SK-N-SH treated with all-trans-retinoic acid at 6 μM for 48 hours (cell line): ENCODE data around the gene RPGRIP1L.

Experiments
- ATAC-seq: fragments of 200-7000 bp; cut with Tn5 transposase; 3 replicates; pipeline ENCODE4 v1.9.1; 2020; ENCODE audit warnings: mild to moderate bottlenecking, moderate library complexity
- ARNTL ChIP-seq: fragments of 450-650 bp; formaldehyde crosslinking; IDR thresholded peaks from 2 replicates; pipeline ENCODE4 v1.5.0; 2020; ENCODE audit warnings: low read depth, mild to moderate bottlenecking, moderate library complexity, borderline replicate concordance
- BACH2 ChIP-seq: fragments of 250-450 bp; sonication (Bioruptor Pico); IDR thresholded peaks from 2 replicates; pipeline ENCODE4 v1.9.0; 2021; ENCODE audit warnings: mild to moderate bottlenecking, borderline replicate concordance
- CSDC2 ChIP-seq: fragments of 250-450 bp; sonication (Bioruptor Pico); IDR thresholded peaks from 2 replicates; pipeline ENCODE4 v1.5.0; 2020; ENCODE audit warnings: mild to moderate bottlenecking, moderate library complexity
- ESRRG ChIP-seq: fragments of 250-450 bp; sonication (Bioruptor Pico); IDR thresholded peaks from 2 replicates; pipeline ENCODE4 v1.6.1; 2021; ENCODE audit warnings: mild to moderate bottlenecking
- GLIS3 ChIP-seq: fragments of 250-450 bp; sonication (Bioruptor Pico); IDR thresholded peaks from 2 replicates; pipeline ENCODE4 v1.5.0; 2020; ENCODE audit warnings: mild to moderate bottlenecking, moderate library complexity
- ISL1 ChIP-seq: fragments of 250-450 bp; sonication (Bioruptor Pico); IDR thresholded peaks from 2 replicates; pipeline ENCODE4 v2.1.2; 2022; ENCODE audit warnings: mild to moderate bottlenecking, moderate library complexity
- PPARA ChIP-seq: fragments of 250-450 bp; sonication (Bioruptor Pico); IDR thresholded peaks from 2 replicates; pipeline ENCODE4 v1.5.0; 2020; ENCODE audit warnings: mild to moderate bottlenecking, borderline replicate concordance
- RARB ChIP-seq: fragments of 250-450 bp; sonication (Bioruptor Pico); IDR thresholded peaks from 2 replicates; pipeline ENCODE4 v1.8.0; 2021; ENCODE audit warnings: mild to moderate bottlenecking, moderate library complexity
- SNAI2 ChIP-seq: fragments of 250-450 bp; sonication (Bioruptor Pico); IDR thresholded peaks from 2 replicates; pipeline ENCODE4 v1.5.0; 2020; ENCODE audit warnings: mild to moderate bottlenecking, moderate library complexity
- TCF4 ChIP-seq: fragments of 250-450 bp; sonication (Bioruptor Pico); IDR thresholded peaks from 2 replicates; pipeline ENCODE4 v1.8.0; 2021; ENCODE audit warnings: mild to moderate bottlenecking, moderate library complexity, borderline replicate concordance
- TOX ChIP-seq: fragments of 250-450 bp; sonication (Bioruptor Pico); IDR thresholded peaks from 2 replicates; pipeline ENCODE4 v1.8.0; 2021; ENCODE audit warnings: mild to moderate bottlenecking, moderate library complexity, borderline replicate concordance
- ZFP3 ChIP-seq: fragments of 250-450 bp; sonication (Bioruptor Pico); IDR thresholded peaks from 2 replicates; pipeline ENCODE4 v1.5.0; 2020; ENCODE audit warnings: mild to moderate bottlenecking, moderate library complexity
- ZFP30 ChIP-seq: fragments of 450-650 bp; formaldehyde crosslinking; IDR thresholded peaks from 2 replicates; pipeline ENCODE4 v1.5.0; 2022; ENCODE audit warnings: mild to moderate bottlenecking, moderate library complexity
- ZNF565 ChIP-seq: fragments of 450-650 bp; formaldehyde crosslinking; conservative IDR thresholded peaks from 2 replicates; pipeline ENCODE4 v1.5.0; 2020; ENCODE audit warnings: low read depth, mild to moderate bottlenecking, moderate library complexity
- ZNF70 ChIP-seq: fragments of 450-650 bp; formaldehyde crosslinking; IDR thresholded peaks from 2 replicates; pipeline ENCODE4 v1.5.0; 2020; ENCODE audit warnings: mild to moderate bottlenecking, moderate library complexity
- ZNF8 ChIP-seq: fragments of 450-650 bp; formaldehyde crosslinking; IDR thresholded peaks from 2 replicates; pipeline ENCODE4 v1.5.0; 2020; ENCODE audit warnings: mild to moderate bottlenecking, moderate library complexity
- TF ChIP-seq, protein P1 (sequence below): fragments of 250-450 bp; sonication (Bioruptor Pico); IDR thresholded peaks from 2 replicates; pipeline ENCODE4 v1.8.0; 2020; ENCODE audit warnings: mild to moderate bottlenecking, moderate library complexity, borderline replicate concordance
- TF ChIP-seq, protein P2 (sequence below): fragments of 250-450 bp; sonication (Bioruptor Pico); IDR thresholded peaks from 2 replicates; pipeline ENCODE4 v1.5.0; 2020; ENCODE audit warnings: mild to moderate bottlenecking, moderate library complexity
- TF ChIP-seq, protein P3 (sequence below): fragments of 250-450 bp; sonication (Bioruptor Pico); IDR thresholded peaks from 2 replicates; pipeline ENCODE4 v1.5.1; 2021; ENCODE audit warnings: mild to moderate bottlenecking, moderate library complexity
- TF ChIP-seq, protein P4 (sequence below): fragments of 250-450 bp; sonication (Bioruptor Pico); IDR thresholded peaks from 2 replicates; pipeline ENCODE4 v1.5.1; 2020; ENCODE audit warnings: low read depth, mild to moderate bottlenecking, moderate library complexity

Gene RPGRIP1L

DNA sequence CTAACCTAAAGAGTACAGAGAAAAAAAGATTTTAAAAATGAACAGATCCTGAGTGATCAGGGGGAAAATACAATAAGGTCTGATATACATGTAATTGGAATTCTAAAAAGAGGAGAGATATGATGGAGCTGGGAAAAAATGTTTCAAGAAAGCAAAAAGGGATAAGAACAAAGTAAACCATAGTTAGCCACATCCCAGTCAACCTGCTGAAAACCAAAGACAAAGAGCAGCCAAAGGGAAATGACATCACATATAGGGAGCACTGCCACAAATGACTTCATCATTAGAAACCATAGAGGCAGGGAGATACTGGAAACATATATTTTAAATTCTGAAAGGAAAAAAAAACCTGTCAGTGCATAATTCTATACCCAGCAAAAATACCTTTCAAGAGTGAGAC is 131.9 kb downstream of the RPGRIP1L start:
- TF ChIP-seq CSDC2 (CRISPR knock-in tag) (no peak), ESRRG (no peak), ARNTL (CRISPR knock-in tag) (no peak), BACH2 (CRISPR knock-in tag) (no peak), ZFP3 (CRISPR knock-in tag) (no peak), ZNF565 (CRISPR knock-in tag) (no peak), GLIS3 (CRISPR knock-in tag) (no peak), TCF4 (CRISPR knock-in tag) (no peak), ISL1 (CRISPR knock-in tag) (no peak)
- TF ChIP-seq, protein P1, sequence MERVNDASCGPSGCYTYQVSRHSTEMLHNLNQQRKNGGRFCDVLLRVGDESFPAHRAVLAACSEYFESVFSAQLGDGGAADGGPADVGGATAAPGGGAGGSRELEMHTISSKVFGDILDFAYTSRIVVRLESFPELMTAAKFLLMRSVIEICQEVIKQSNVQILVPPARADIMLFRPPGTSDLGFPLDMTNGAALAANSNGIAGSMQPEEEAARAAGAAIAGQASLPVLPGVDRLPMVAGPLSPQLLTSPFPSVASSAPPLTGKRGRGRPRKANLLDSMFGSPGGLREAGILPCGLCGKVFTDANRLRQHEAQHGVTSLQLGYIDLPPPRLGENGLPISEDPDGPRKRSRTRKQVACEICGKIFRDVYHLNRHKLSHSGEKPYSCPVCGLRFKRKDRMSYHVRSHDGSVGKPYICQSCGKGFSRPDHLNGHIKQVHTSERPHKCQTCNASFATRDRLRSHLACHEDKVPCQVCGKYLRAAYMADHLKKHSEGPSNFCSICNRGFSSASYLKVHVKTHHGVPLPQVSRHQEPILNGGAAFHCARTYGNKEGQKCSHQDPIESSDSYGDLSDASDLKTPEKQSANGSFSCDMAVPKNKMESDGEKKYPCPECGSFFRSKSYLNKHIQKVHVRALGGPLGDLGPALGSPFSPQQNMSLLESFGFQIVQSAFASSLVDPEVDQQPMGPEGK (CRISPR knock-in tag), result no peak
- TF ChIP-seq, protein P2, sequence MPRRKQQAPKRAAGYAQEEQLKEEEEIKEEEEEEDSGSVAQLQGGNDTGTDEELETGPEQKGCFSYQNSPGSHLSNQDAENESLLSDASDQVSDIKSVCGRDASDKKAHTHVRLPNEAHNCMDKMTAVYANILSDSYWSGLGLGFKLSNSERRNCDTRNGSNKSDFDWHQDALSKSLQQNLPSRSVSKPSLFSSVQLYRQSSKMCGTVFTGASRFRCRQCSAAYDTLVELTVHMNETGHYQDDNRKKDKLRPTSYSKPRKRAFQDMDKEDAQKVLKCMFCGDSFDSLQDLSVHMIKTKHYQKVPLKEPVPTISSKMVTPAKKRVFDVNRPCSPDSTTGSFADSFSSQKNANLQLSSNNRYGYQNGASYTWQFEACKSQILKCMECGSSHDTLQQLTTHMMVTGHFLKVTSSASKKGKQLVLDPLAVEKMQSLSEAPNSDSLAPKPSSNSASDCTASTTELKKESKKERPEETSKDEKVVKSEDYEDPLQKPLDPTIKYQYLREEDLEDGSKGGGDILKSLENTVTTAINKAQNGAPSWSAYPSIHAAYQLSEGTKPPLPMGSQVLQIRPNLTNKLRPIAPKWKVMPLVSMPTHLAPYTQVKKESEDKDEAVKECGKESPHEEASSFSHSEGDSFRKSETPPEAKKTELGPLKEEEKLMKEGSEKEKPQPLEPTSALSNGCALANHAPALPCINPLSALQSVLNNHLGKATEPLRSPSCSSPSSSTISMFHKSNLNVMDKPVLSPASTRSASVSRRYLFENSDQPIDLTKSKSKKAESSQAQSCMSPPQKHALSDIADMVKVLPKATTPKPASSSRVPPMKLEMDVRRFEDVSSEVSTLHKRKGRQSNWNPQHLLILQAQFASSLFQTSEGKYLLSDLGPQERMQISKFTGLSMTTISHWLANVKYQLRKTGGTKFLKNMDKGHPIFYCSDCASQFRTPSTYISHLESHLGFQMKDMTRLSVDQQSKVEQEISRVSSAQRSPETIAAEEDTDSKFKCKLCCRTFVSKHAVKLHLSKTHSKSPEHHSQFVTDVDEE (CRISPR knock-in tag), result no peak

DNA sequence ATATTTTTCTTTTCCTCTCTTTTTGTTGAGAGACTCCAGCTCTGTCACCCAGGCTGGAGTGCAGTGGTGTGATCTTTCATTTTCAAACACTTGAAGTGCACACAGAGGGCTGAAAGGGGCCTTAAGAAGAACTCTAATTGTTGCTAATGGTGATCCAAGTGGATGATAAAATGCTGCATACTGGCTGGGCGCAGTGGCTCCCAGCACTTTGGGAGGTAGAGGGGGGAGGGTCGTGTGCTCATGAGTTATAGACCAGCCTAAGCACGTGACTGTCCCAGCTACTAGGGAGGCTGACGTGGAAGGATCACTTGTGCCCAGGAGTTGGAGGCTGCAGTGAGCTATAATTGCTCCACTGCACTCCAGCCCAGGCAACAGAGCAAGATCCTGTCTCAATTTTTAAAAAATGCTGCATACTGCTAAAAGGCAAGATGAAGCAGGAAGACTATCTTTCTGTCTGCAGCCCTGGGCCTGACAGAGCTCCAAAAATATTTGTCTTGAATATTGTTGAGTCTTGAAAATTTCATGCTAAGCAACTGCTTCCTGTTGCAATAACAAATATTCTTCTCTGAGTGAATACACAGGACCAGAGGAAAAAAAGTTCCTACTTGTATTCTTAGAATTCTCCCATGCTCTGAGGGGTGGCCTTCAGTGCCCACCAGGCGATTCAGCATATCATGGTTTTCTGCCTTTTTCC is 137.0 kb downstream of the RPGRIP1L start:
- ATAC-seq, result no peak
- TF ChIP-seq ZNF8, result no peak
- no peak for TF ChIP-seq ESRRG
- TF ChIP-seq ISL1 (CRISPR knock-in tag), result no peak
- TF ChIP-seq TOX (CRISPR knock-in tag), result no peak
- TF ChIP-seq RARB (CRISPR knock-in tag), result no peak
- TF ChIP-seq, protein P3, sequence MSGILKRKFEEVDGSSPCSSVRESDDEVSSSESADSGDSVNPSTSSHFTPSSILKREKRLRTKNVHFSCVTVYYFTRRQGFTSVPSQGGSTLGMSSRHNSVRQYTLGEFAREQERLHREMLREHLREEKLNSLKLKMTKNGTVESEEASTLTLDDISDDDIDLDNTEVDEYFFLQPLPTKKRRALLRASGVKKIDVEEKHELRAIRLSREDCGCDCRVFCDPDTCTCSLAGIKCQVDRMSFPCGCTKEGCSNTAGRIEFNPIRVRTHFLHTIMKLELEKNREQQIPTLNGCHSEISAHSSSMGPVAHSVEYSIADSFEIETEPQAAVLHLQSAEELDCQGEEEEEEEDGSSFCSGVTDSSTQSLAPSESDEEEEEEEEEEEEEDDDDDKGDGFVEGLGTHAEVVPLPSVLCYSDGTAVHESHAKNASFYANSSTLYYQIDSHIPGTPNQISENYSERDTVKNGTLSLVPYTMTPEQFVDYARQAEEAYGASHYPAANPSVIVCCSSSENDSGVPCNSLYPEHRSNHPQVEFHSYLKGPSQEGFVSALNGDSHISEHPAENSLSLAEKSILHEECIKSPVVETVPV, result no peak
- TF ChIP-seq, protein P2 (CRISPR knock-in tag), result no peak
- TF ChIP-seq ZFP30 (CRISPR knock-in tag), result no peak
- no peak for TF ChIP-seq BACH2 (CRISPR knock-in tag)
- no peak for TF ChIP-seq SNAI2
- TF ChIP-seq ZNF70, result no peak
- TF ChIP-seq, protein P4, sequence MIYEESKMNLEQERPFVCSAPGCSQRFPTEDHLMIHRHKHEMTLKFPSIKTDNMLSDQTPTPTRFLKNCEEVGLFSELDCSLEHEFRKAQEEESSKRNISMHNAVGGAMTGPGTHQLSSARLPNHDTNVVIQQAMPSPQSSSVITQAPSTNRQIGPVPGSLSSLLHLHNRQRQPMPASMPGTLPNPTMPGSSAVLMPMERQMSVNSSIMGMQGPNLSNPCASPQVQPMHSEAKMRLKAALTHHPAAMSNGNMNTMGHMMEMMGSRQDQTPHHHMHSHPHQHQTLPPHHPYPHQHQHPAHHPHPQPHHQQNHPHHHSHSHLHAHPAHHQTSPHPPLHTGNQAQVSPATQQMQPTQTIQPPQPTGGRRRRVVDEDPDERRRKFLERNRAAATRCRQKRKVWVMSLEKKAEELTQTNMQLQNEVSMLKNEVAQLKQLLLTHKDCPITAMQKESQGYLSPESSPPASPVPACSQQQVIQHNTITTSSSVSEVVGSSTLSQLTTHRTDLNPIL (CRISPR knock-in tag), result no peak
- no peak for TF ChIP-seq PPARA (CRISPR knock-in tag)
- TF ChIP-seq, protein P1 (CRISPR knock-in tag), result no peak
- TF ChIP-seq CSDC2 (CRISPR knock-in tag), result no peak
- no peak for TF ChIP-seq TCF4 (CRISPR knock-in tag)

More for the DNA sequence above, 131.9 kb downstream of the RPGRIP1L start:
- no peak for ATAC-seq
